HCT116 (cell line): ENCODE results near the gene CAMSAP1. TPM values are rescaled to one million over a fixed set of nuclear protein-coding genes. Genes with fewer than 3 reads are reported as not detected.

ENCODE experiments used
- ATAC-seq: fragments of 200-7000 bp; cut with Tn5 transposase; 2 replicates; pipeline ENCODE4 v1.9.1; 2020; ENCODE audit warnings: mild to moderate bottlenecking, moderate library complexity
- BruUV-seq: library from RNA; stranded (reverse); fragments of 400-500 nt; replicated peaks from 2 replicates; lab custom pipeline; 2021; lab: Mats Ljungman, UMichigan
- CTCF ChIA-PET: fragments of 300-600 bp; sonication (Branson Sonifier 250); formaldehyde crosslinking; loops from one replicate; lab custom pipeline; 2021; ENCODE audit warnings: antibody characterized with exemption; lab: Charles Lee
- POLR2A ChIA-PET: fragments of 300-600, 350-600 bp; sonication (Branson Sonifier 250); formaldehyde crosslinking; loops from one replicate; lab custom pipeline; 2021; ENCODE audit warnings: antibody characterized with exemption; lab: Charles Lee
- RAD21 ChIA-PET, 2 experiments: fragments of 300-600 bp; sonication (Branson Sonifier 250); formaldehyde crosslinking; loops; one replicate each; lab custom pipeline; 2023; ENCODE audit warnings: low total read pairs in 2 of 2; ENCODE audit not compliant: uncharacterized antibody in 2 of 2, unreplicated experiment in 2 of 2, low non-redundant PET in 1 of 2; lab: Charles Lee
- DNase-seq: peaks from one replicate; pipeline ENCODE4 v3.0.0-alpha.2; 2010; ENCODE audit warnings: low read depth, low spot score
- H2AFZ ChIP-seq: fragments of 200-600 bp; shearing (Covaris generic), sonication (generic); 2 replicates; pipeline ENCODE4 v1.6.1; 2017; ENCODE audit warnings: low read depth, mixed run types, mixed read lengths, antibody characterized with exemption, low read length; ENCODE audit not compliant: poor library complexity, severe bottlenecking
- H3K27ac ChIP-seq: 2 replicates; pipeline ENCODE4 v1.5.1; 2012; ENCODE audit warnings: low read depth, low read length
- H3K27me3 ChIP-seq: fragments of 200-600 bp; sonication (generic); 2 replicates; pipeline ENCODE4 v1.6.1; 2016; ENCODE audit warnings: mixed run types, low read length, mixed read lengths; ENCODE audit not compliant: insufficient read depth
- H3K36me3 ChIP-seq, 2 experiments: fragments of 200-500 bp in 1 of 2; fragments of 200-600 bp in 1 of 2; sonication (Bioruptor generic) in 1 of 2; sonication (generic) in 1 of 2; 2 replicates each; pipeline versions ENCODE4 v1.5.1 to v1.6.1; 2014 to 2016; ENCODE audit warnings: low read length in 2 of 2, inconsistent platforms in 1 of 2, mixed read lengths in 1 of 2, mixed run types in 1 of 2; ENCODE audit not compliant: insufficient read depth in 2 of 2, control insufficient read depth in 1 of 2
- H3K4me1 ChIP-seq, 2 experiments: fragments of 200-600 bp in 1 of 2; sonication (generic) in 1 of 2; 2 replicates each; pipeline versions ENCODE4 v1.5.1 to v1.6.1; 2012 to 2017; ENCODE audit warnings: low read length in 2 of 2, inconsistent platforms in 1 of 2, mild to moderate bottlenecking in 1 of 2, mixed read lengths in 1 of 2, mixed run types in 1 of 2, moderate library complexity in 1 of 2; ENCODE audit not compliant: insufficient read depth in 2 of 2, control insufficient read depth in 1 of 2
- H3K4me2 ChIP-seq: fragments of 200-600 bp; sonication (generic); 2 replicates; pipeline ENCODE4 v1.6.1; 2017; ENCODE audit warnings: mixed run types, low read length, mixed read lengths
- H3K4me3 ChIP-seq, 2 experiments: fragments of 200-600 bp in 1 of 2; sonication (generic) in 1 of 2; replicated peaks in 1 of 2; 2 replicates each; pipeline ENCODE4 v1.5.1; 2011 to 2016; ENCODE audit warnings: low read length in 2 of 2, control low read depth in 1 of 2, low read depth in 1 of 2, mild to moderate bottlenecking in 1 of 2, mixed read lengths in 1 of 2, mixed run types in 1 of 2
- H3K79me2 ChIP-seq: fragments of 200-600 bp; sonication (generic); 2 replicates; pipeline ENCODE4 v1.6.1; 2017; ENCODE audit warnings: mild to moderate bottlenecking, mixed run types, low read length, moderate library complexity, mixed read lengths; ENCODE audit not compliant: insufficient read depth
- H3K9ac ChIP-seq: fragments of 200-600 bp; sonication (generic); 2 replicates; pipeline ENCODE4 v1.6.1; 2016; ENCODE audit warnings: low read length, mixed read lengths
- H3K9me2 ChIP-seq: fragments of 200-600 bp; sonication (generic), shearing (Covaris generic); 2 replicates; pipeline ENCODE4 v1.6.1; 2017; ENCODE audit warnings: mixed run types, mild to moderate bottlenecking, moderate library complexity; ENCODE audit not compliant: insufficient read depth
- H3K9me3 ChIP-seq, 2 experiments: fragments of 200-500 bp in 1 of 2; fragments of 200-600 bp in 1 of 2; sonication (Bioruptor generic) in 1 of 2; sonication (generic) in 1 of 2; 2 replicates each; pipeline ENCODE4 v1.6.1; 2014 to 2017; ENCODE audit warnings: low read length in 2 of 2, mixed read lengths in 2 of 2, inconsistent platforms in 1 of 2, low read depth in 1 of 2, mild to moderate bottlenecking in 1 of 2, mixed run types in 1 of 2, moderate library complexity in 1 of 2; ENCODE audit not compliant: control insufficient read depth in 1 of 2, insufficient read depth in 1 of 2
- H4K20me1 ChIP-seq: fragments of 200-600 bp; sonication (generic), shearing (Covaris generic); 2 replicates; pipeline ENCODE4 v1.6.1; 2017; ENCODE audit warnings: mixed run types, mild to moderate bottlenecking, moderate library complexity; ENCODE audit not compliant: insufficient read depth
- ATF3 ChIP-seq: IDR thresholded peaks from 2 replicates; pipeline ENCODE4 v1.6.1; 2012
- EGR1 ChIP-seq: IDR thresholded peaks from 2 replicates; pipeline ENCODE4 v1.6.1; 2012; ENCODE audit warnings: low read depth
- ELF1 ChIP-seq: IDR thresholded peaks from 2 replicates; pipeline ENCODE4 v1.6.1; 2012; ENCODE audit warnings: low read depth, borderline replicate concordance
- EZH2 ChIP-seq: fragments of 200-600 bp; sonication (generic); IDR thresholded peaks from 2 replicates; pipeline ENCODE4 v1.6.1; 2017; ENCODE audit warnings: antibody characterized with exemption, mixed run types
- FOSL1 ChIP-seq: IDR thresholded peaks from 2 replicates; pipeline ENCODE4 v1.6.1; 2012; ENCODE audit warnings: low read depth
- POLR2A ChIP-seq: IDR thresholded peaks from 2 replicates; pipeline ENCODE4 v1.7.0; 2011; ENCODE audit warnings: borderline replicate concordance; ENCODE audit not compliant: insufficient read depth, insufficient read length; ENCODE audit errors: extremely low read depth
- POLR2AphosphoS5 ChIP-seq: IDR thresholded peaks from 2 replicates; pipeline ENCODE4 v1.6.1; 2011; ENCODE audit warnings: mild to moderate bottlenecking, low read depth, low read length, moderate library complexity
- REST ChIP-seq: IDR thresholded peaks from 2 replicates; pipeline ENCODE4 v1.6.1; 2012; ENCODE audit warnings: low read depth
- SIN3A ChIP-seq: IDR thresholded peaks from 2 replicates; pipeline ENCODE4 v1.6.1; 2012; ENCODE audit warnings: low read depth
- SP1 ChIP-seq: IDR thresholded peaks from 2 replicates; pipeline ENCODE4 v1.6.1; 2012; ENCODE audit warnings: low read depth
- SRF ChIP-seq: IDR thresholded peaks from 2 replicates; pipeline ENCODE4 v1.6.1; 2012; ENCODE audit warnings: low read depth
- TCF7L2 ChIP-seq: IDR thresholded peaks from 2 replicates; pipeline ENCODE4 v1.7.0; 2011; ENCODE audit warnings: borderline replicate concordance, inconsistent platforms; ENCODE audit not compliant: insufficient read depth, insufficient read length; ENCODE audit errors: extremely low read depth
- ZBTB33 ChIP-seq: IDR thresholded peaks from 2 replicates; pipeline ENCODE4 v1.6.1; 2011; ENCODE audit warnings: mild to moderate bottlenecking, low read length, moderate library complexity; ENCODE audit not compliant: insufficient replicate concordance; ENCODE audit errors: extremely low read depth
- intact Hi-C: fragments of 100-400 bp; cut with micrococcal nuclease; formaldehyde crosslinking; loops from 2 replicates; pipeline ENCODE4 v1.10.0; 2022
- total RNA-seq: library from RNA; stranded (reverse); gene quantifications from one replicate; pipeline ENCODE4 v1.2.1, GENCODE V29; 2021; ENCODE audit not compliant: unreplicated experiment

The CAMSAP1 gene
- total RNA-seq, 1 experiment from 2014 or later, result 33.1 TPM

GRCh38 chr9:135924628-135925338, 17.4 kb upstream of the CAMSAP1 start:
- RAD21 ChIA-PET, result no interaction called here
- intact Hi-C loops, result no loop called here
- no peaks in the 10 kb centered on the region for H3K9me3 ChIP-seq
- H3K79me2 ChIP-seq, result no peaks in the 10 kb centered on the region
- DNase-seq, result no peak
- no peaks in the 10 kb centered on the region for H3K27me3 ChIP-seq
- H3K9ac ChIP-seq, result no peak overlapping the region
- H3K4me1 ChIP-seq, result peaks cover 20 to 37% of the 10 kb centered on the region in 2 experiments
- no peak overlapping the region for H3K4me2 ChIP-seq
- BruUV-seq, result no TSS peak
- H3K9me2 ChIP-seq, result no peaks in the 10 kb centered on the region
- H2AFZ ChIP-seq, result no peak overlapping the region
- H3K4me3 ChIP-seq, result no peak overlapping the region
- no peaks in the 10 kb centered on the region for H4K20me1 ChIP-seq
- CTCF ChIA-PET, result no interaction called here
- peaks cover 0 to 3% of the 10 kb centered on the region in 2 experiments; a peak in 1 of 4 replicates for H3K36me3 ChIP-seq
- peak overlapping the region; percentile 17; the same call in 1 of the 2 replicates for H3K27ac ChIP-seq
- POLR2A ChIA-PET, result no interaction called here
- no peak for ATAC-seq
- TF ChIP-seq POLR2AphosphoS5 (no peak), POLR2A (no peak), TCF7L2 (no peak), SP1 (no peak), EGR1 (no peak), SRF (no peak), EZH2 (no peak), REST (no peak), ATF3 (no peak), ZBTB33 (no peak), FOSL1 (no peak), SIN3A (no peak), ELF1 (no peak)
